ENCODE results near the gene SKA1.
A peak's percentile ranks its signal among the peaks of the same experiment; 100 is the strongest.

The SKA1 gene

GRCh38 chr18:50338715-50339114 is 36.1 kb upstream of the SKA1 start:
- Mint-ChIP-seq H3K9me3 (peaks cover 3% of the 10 kb centered on the region), H3K4me1 (peaks cover 32% of the 10 kb centered on the region), H3K4me3 (no peak overlapping the region), H3K27me3 (ENCODE audit: low read depth, poor library complexity) (no peaks in the 10 kb centered on the region), H3K36me3 (ENCODE audit: low read depth) (no peaks in the 10 kb centered on the region), H3K27ac (peak overlapping the region; percentile 49)
- no peak for DNase-seq
- TF ChIP-seq CTCF (IDR thresholded peaks at IDR 0.05): no peak

DNA sequence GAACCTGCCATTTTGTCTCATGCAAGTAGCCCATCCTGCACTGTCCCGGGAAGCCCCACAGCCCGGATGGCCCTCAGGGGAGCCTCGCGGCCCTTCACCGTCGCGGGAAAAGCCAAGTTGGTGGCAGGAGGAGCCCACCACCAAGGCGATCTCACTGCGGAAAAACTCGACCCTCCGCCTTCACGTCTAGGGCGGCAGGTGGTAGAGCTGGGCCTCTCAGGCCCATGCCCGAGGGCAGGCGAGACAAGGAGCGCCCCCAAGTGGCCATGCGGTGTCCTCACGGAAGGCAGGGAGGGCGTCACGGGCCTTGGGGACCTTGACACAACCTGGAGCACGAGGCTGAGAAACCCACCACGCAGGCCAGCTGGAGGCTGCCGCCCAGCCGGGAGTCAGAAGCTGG is 34.8 kb upstream of the SKA1 start:
- Mint-ChIP-seq H3K9me3 (peaks cover 3% of the 10 kb centered on the region), H3K36me3 (ENCODE audit: low read depth) (no peaks in the 10 kb centered on the region), H3K4me3 (no peak overlapping the region), H3K27ac (no peak overlapping the region), H3K4me1 (peaks cover 32% of the 10 kb centered on the region), H3K27me3 (ENCODE audit: low read depth, poor library complexity) (no peaks in the 10 kb centered on the region)
- DNase-seq: peak; percentile 7
- no peak for TF ChIP-seq CTCF (IDR thresholded peaks at IDR 0.05)

- no peak for TF ChIP-seq CTCF (IDR thresholded peaks at IDR 0.05)
- Mint-ChIP-seq H3K4me3 (no peak overlapping the region), H3K27me3 (ENCODE audit: low read depth, poor library complexity) (no peaks in the 10 kb centered on the region)
These were observed 33.4 kb upstream of the SKA1 start for GRCh38 chr18:50341443-50341842.

DNA sequence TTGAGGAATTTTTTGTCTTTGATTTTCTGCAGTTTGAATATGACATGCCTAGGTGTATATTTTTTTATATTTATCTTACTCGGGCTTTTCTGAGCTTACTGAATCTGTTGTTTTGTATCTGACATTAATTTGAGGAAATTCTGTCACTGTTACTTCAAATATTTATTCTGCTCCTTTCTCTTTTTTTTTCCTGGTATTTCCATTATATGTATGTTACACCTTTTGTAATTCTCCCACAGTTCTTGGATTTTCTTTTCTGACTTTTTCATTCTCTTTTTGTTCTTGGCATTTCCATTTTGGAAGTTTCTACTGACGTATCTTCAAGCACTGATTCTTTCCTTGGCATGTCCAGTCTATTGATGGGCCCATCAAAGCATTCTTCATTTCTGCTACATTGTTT is 24.1 kb upstream of the SKA1 start:
- no peak for TF ChIP-seq CTCF (IDR thresholded peaks at IDR 0.05)
- H3K4me1 Mint-ChIP-seq: peaks cover 5% of the 10 kb centered on the region

More at GRCh38 chr18:50341443-50341842, 33.4 kb upstream of the SKA1 start:
- Mint-ChIP-seq H3K27ac (no peak overlapping the region), H3K9me3 (peaks cover 3% of the 10 kb centered on the region), H3K36me3 (ENCODE audit: low read depth) (no peaks in the 10 kb centered on the region), H3K4me1 (peaks cover 24% of the 10 kb centered on the region)
- DNase-seq: no peak

GRCh38 chr18:50356036-50356945 is 18.6 kb upstream of the SKA1 start:
- H3K4me1 Mint-ChIP-seq: peaks cover 28% of the 10 kb centered on the region
- no peak overlapping the region for H3K4me3 Mint-ChIP-seq
- H3K9me3 Mint-ChIP-seq: peaks cover 8% of the 10 kb centered on the region
- TF ChIP-seq CTCF (IDR thresholded peaks at IDR 0.05): no peak
- DNase-seq: no peak
- H3K36me3 Mint-ChIP-seq (ENCODE audit: low read depth): no peaks in the 10 kb centered on the region
- H3K27me3 Mint-ChIP-seq (ENCODE audit: low read depth, poor library complexity): no peaks in the 10 kb centered on the region
- H3K27ac Mint-ChIP-seq: peak overlapping the region; percentile 10

More for the DNA sequence above, 24.1 kb upstream of the SKA1 start:
- peaks cover 25% of the 10 kb centered on the region for H3K9me3 Mint-ChIP-seq
- H3K4me3 Mint-ChIP-seq: peak overlapping the region; percentile 24
- no peak for DNase-seq
- H3K36me3 Mint-ChIP-seq (ENCODE audit: low read depth): peaks cover 11% of the 10 kb centered on the region
- no peak overlapping the region for H3K27ac Mint-ChIP-seq
- no peaks in the 10 kb centered on the region for H3K27me3 Mint-ChIP-seq (ENCODE audit: low read depth, poor library complexity)

DNA sequence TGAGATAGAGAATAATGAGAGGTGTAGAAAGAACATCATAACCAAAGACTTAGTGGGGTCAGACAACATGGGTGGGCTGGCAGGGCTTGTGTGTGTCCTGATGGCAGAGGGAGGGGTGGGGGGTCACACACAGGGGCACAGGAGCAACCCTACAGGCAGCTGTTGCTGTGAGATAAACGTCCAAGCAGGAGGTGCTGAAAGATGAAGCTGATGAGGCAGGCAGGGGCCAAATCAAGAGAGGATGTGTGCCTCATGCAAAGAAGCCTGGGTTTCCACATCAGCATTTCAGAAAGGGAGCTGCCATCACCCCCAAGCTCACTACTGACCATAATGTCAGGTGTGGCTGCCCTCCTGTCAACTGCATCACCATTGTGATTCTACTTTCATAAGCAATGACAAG is 16.0 kb upstream of the SKA1 start:
- Mint-ChIP-seq H3K9me3 (no peaks in the 10 kb centered on the region), H3K4me3 (no peak overlapping the region), H3K4me1 (peaks cover 28% of the 10 kb centered on the region), H3K27ac (no peak overlapping the region), H3K27me3 (ENCODE audit: low read depth, poor library complexity) (no peaks in the 10 kb centered on the region), H3K36me3 (ENCODE audit: low read depth) (no peaks in the 10 kb centered on the region)
- no peak for DNase-seq
- no peak for TF ChIP-seq CTCF (IDR thresholded peaks at IDR 0.05)

Measured in nephron progenitor cell (in vitro differentiated cells).